Measurements from ENCODE around the gene CDKL4.
"Not testable (repeated sequence)": the region's sequence is repeated elsewhere in the genome, so short reads cannot be mapped to it uniquely, and the experiment has no call there.

The CDKL4 gene

GRCh38 chr2:39176997-39177396 lies 66.8 kb downstream of the CDKL4 start:
- no peak for DNase-seq

GRCh38 chr2:39175026-39175812 lies 68.6 kb downstream of the CDKL4 start:
- no peak for DNase-seq

GRCh38 chr2:39174022-39174421 lies 69.7 kb downstream of the CDKL4 start:
- no peak for DNase-seq

- not testable (repeated sequence) for DNase-seq
These were observed 71.6 kb downstream of the CDKL4 start for GRCh38 chr2:39172047-39172706.

- DNase-seq, result no peak
These were observed 72.1 kb downstream of the CDKL4 start for GRCh38 chr2:39171621-39172020.

GRCh38 chr2:39164089-39164488 lies 79.7 kb downstream of the CDKL4 start:
- no peak for DNase-seq

GRCh38 chr2:39160982-39161381 lies 82.8 kb downstream of the CDKL4 start:
- no peak for DNase-seq

- no peak for DNase-seq
These were observed 84.5 kb downstream of the CDKL4 start for GRCh38 chr2:39159283-39159682.

- no peak for DNase-seq
These were observed 85.4 kb downstream of the CDKL4 start for GRCh38 chr2:39158351-39158750.

GRCh38 chr2:39156846-39157245 lies 86.9 kb downstream of the CDKL4 start:
- no peak for DNase-seq

- DNase-seq, result no peak
These were observed 87.7 kb downstream of the CDKL4 start for GRCh38 chr2:39156107-39156506.

- not testable (repeated sequence) for DNase-seq
These were observed 88.2 kb downstream of the CDKL4 start for GRCh38 chr2:39155573-39155972.

GRCh38 chr2:39154944-39155343 lies 88.8 kb downstream of the CDKL4 start:
- no peak for DNase-seq

GRCh38 chr2:39153312-39153711 lies 90.5 kb downstream of the CDKL4 start:
- no peak for DNase-seq

- no peak for DNase-seq
These were observed 91.3 kb downstream of the CDKL4 start for GRCh38 chr2:39152504-39152903.

- DNase-seq, result no peak
These were observed 92.8 kb downstream of the CDKL4 start for GRCh38 chr2:39150890-39151497.

- no peak for DNase-seq
These were observed 93.6 kb downstream of the CDKL4 start for GRCh38 chr2:39150102-39150562.

- no peak for DNase-seq
These were observed 97.1 kb downstream of the CDKL4 start for GRCh38 chr2:39146630-39147029.

- no peak for DNase-seq
These were observed 97.8 kb downstream of the CDKL4 start for GRCh38 chr2:39145906-39146421.

GRCh38 chr2:39144416-39144815 lies 99.4 kb downstream of the CDKL4 start:
- no peak for DNase-seq

GRCh38 chr2:39142904-39143605 lies 100.7 kb downstream of the CDKL4 start:
- DNase-seq, result no peak

- DNase-seq, result no peak
These were observed 102.2 kb downstream of the CDKL4 start for GRCh38 chr2:39141334-39142271.
